ENCODE results near the gene SHC1.

The SHC1 gene

GRCh38 chr1:154954541-154954940 is 16.0 kb downstream of the SHC1 start:
- H3K4me3 ChIP-seq (ENCODE audit: low read depth, low read length), result peak overlapping the region; percentile 66
- no peak for TF ChIP-seq CTCF (IDR thresholded peaks at IDR 0.05; ENCODE audit: insufficient read depth, low read length, missing control alignments)
- no peak for DNase-seq (ENCODE audit: low read depth, low spot score)
- CTCF ChIA-PET, result interaction anchor here (0.7 to 5.5 kb wide), 16 partner anchors 10 to 394 kb away, joined by 3 to 70 read pairs (median 9); partner anchors contain the start of genes LENEP, PMVK and SHC1
- POLR2A ChIA-PET, result interaction anchor here (2.0 to 3.2 kb wide), 2 partner anchors 16 to 44 kb away, joined by 6 to 22 read pairs; partner anchors contain the start of gene SHC1

- POLR2A ChIA-PET, result no interaction called here
Measured at GRCh38 chr1:154953611-154954038, 16.9 kb downstream of the SHC1 start.

GRCh38 chr1:154952664-154953063 is 17.9 kb downstream of the SHC1 start:
- DNase-seq (ENCODE audit: low read depth, low spot score), result no peak
- POLR2A ChIA-PET, result interaction anchor here (0.5 kb wide), 1 partner anchor 21 kb away, joined by 3 read pairs; no protein-coding TSS in a partner anchor
- H3K4me3 ChIP-seq (ENCODE audit: low read depth, low read length), result no peak overlapping the region
- no peak for TF ChIP-seq CTCF (IDR thresholded peaks at IDR 0.05; ENCODE audit: insufficient read depth, low read length, missing control alignments)
- CTCF ChIA-PET, result interaction anchor here (1.0 to 5.5 kb wide), 7 partner anchors 9 to 393 kb away, joined by 3 to 70 read pairs (median 6); partner anchors contain the start of genes LENEP, PMVK and PYGO2

More at GRCh38 chr1:154953611-154954038, 16.9 kb downstream of the SHC1 start:
- DNase-seq (ENCODE audit: low read depth, low spot score), result no peak
- no peak for TF ChIP-seq CTCF (IDR thresholded peaks at IDR 0.05; ENCODE audit: insufficient read depth, low read length, missing control alignments)
- no peak overlapping the region for H3K4me3 ChIP-seq (ENCODE audit: low read depth, low read length)
- CTCF ChIA-PET, result interaction anchor here (1.4 to 5.5 kb wide), 8 partner anchors 8 to 394 kb away, joined by 3 to 70 read pairs (median 15); partner anchors contain the start of genes LENEP and PYGO2

GRCh38 chr1:154951901-154952657 is 18.5 kb downstream of the SHC1 start:
- ChIA-PET CTCF (interaction anchor here (1.0 to 5.5 kb wide), 8 partner anchors 10 to 392 kb away, joined by 3 to 70 read pairs (median 6); partner anchors contain the start of genes LENEP, PMVK and PYGO2), POLR2A (interaction anchor here (0.5 to 1.5 kb wide), 2 partner anchors 15 to 22 kb away, joined by 3 read pairs; partner anchors contain the start of gene PMVK)
- H3K4me3 ChIP-seq (ENCODE audit: low read depth, low read length), result no peak overlapping the region
- TF ChIP-seq CTCF (IDR thresholded peaks at IDR 0.05; ENCODE audit: insufficient read depth, low read length, missing control alignments), result no peak
- no peak for DNase-seq (ENCODE audit: low read depth, low spot score)

- no peak for TF ChIP-seq CTCF (IDR thresholded peaks at IDR 0.05; ENCODE audit: insufficient read depth, low read length, missing control alignments)
- ChIA-PET POLR2A (no interaction called here), CTCF (interaction anchor here (1.2 kb wide), 1 partner anchor 51 kb away, joined by 4 read pairs; no protein-coding TSS in a partner anchor)
- DNase-seq (ENCODE audit: low read depth, low spot score), result no peak
- H3K4me3 ChIP-seq (ENCODE audit: low read depth, low read length), result no peak overlapping the region
Measured at GRCh38 chr1:154948079-154948478, 22.5 kb downstream of the SHC1 start.
